Activated CD8-positive, alpha-beta T cell treated with anti-CD3 and anti-CD28 coated beads for 36 hours (primary cell): ENCODE results near the gene SLC9A5. TPM values are rescaled to one million over a fixed set of nuclear protein-coding genes. Genes with fewer than 3 reads are reported as not detected.

Source experiments
- ATAC-seq: fragments of 200-7000 bp; cut with Tn5 transposase; one replicate; pipeline ENCODE4 v1.10.0; 2021; ENCODE audit warnings: mild to moderate bottlenecking, moderate library complexity
- CTCF ChIA-PET: fragments of 350-600 bp; sonication (Branson Sonifier 250); formaldehyde crosslinking; loops from one replicate; lab custom pipeline; 2021; ENCODE audit warnings: antibody characterized with exemption; lab: Charles Lee
- POLR2A ChIA-PET: fragments of 350-600 bp; sonication (Branson Sonifier 250); formaldehyde crosslinking; loops from one replicate; lab custom pipeline; 2021; ENCODE audit warnings: antibody characterized with exemption; lab: Charles Lee
- DNase-seq: peaks from one replicate; pipeline ENCODE4 v3.0.0-alpha.2; 2020
- H3K27ac Mint-ChIP-seq: one replicate; pipeline ENCODE4 v1.8.0; 2021; ENCODE audit warnings: mild to moderate bottlenecking, mixed read lengths
- H3K27me3 Mint-ChIP-seq: one replicate; pipeline ENCODE4 v1.8.0; 2021; ENCODE audit warnings: mixed read lengths
- H3K36me3 Mint-ChIP-seq: one replicate; pipeline ENCODE4 v1.8.0; 2021; ENCODE audit warnings: low read depth, mixed read lengths
- H3K4me1 Mint-ChIP-seq: one replicate; pipeline ENCODE4 v1.8.0; 2021; ENCODE audit warnings: low read depth, mixed read lengths
- H3K4me3 Mint-ChIP-seq: one replicate; pipeline ENCODE4 v1.8.0; 2021; ENCODE audit warnings: mild to moderate bottlenecking, moderate library complexity, mixed read lengths
- H3K9me3 Mint-ChIP-seq: one replicate; pipeline ENCODE4 v1.8.0; 2021; ENCODE audit warnings: mixed read lengths
- intact Hi-C: fragments of 100-400 bp; cut with micrococcal nuclease; formaldehyde crosslinking; loops from one replicate; pipeline ENCODE4 v1.10.0; 2022
- total RNA-seq, 2 experiments: library from RNA; stranded (reverse); gene quantifications; one replicate each; pipeline ENCODE4 v1.2.3, GENCODE V29; 2021
- TF ChIP-seq, protein P1 (sequence below): fragments of 200-600 bp; IDR thresholded peaks from one replicate; pipeline ENCODE4 v1.8.0; 2022; ENCODE audit warnings: antibody characterized with exemption, mild to moderate bottlenecking

The SLC9A5 gene
- total RNA-seq, 2 experiments from 2014 or later, result 7.7 to 8.1 TPM

DNA sequence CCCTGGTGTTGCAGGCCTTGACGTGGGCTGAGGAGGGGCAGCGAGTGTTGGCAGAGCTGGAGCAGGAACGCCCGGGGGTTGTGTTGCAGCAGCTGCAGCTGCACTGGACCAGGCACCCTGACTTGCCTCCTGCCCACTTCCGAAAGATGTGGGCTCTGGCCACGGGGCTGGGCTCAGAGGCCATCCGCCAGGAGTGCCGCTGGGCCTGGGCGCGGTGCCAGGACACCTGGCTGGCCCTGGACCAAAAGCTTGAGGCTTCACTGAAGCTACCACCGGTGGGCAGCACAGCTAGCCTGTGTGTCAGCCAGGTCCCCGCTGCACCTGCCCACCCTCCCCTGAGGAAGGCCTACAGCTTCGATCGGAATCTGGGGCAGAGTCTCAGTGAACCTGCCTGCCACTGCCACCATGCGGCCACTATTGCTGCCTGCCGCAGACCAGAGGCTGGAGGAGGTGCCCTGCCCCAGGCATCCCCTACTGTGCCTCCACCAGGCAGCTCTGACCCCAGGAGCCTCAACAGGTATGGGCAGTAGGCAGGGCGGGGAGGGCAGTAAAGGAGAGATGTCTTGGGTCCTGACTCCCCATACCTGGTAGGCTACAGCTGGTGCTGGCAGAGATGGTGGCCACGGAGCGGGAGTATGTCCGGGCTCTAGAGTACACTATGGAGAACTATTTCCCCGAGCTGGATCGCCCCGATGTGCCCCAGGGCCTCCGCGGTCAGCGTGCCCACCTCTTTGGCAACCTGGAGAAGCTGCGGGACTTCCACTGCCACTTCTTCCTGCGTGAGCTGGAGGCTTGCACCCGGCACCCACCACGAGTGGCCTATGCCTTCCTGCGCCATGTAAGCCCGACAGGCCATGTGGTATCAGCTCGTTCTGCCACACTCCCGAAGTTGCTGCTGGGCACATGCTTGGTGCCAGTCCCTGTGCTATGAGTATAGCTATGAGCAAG lies 36.2 kb downstream of the SLC9A5 start:
- H3K4me3 Mint-ChIP-seq, result no peak overlapping the region
- ChIA-PET POLR2A (interaction anchor here (1.0 kb wide), 1 partner anchor 41 kb away, joined by 3 read pairs; no protein-coding TSS in a partner anchor), CTCF (interaction anchor here (0.7 to 1.9 kb wide), 5 partner anchors 80 to 209 kb away, joined by 3 to 6 read pairs (median 3); no protein-coding TSS in a partner anchor)
- TF ChIP-seq, protein P1, sequence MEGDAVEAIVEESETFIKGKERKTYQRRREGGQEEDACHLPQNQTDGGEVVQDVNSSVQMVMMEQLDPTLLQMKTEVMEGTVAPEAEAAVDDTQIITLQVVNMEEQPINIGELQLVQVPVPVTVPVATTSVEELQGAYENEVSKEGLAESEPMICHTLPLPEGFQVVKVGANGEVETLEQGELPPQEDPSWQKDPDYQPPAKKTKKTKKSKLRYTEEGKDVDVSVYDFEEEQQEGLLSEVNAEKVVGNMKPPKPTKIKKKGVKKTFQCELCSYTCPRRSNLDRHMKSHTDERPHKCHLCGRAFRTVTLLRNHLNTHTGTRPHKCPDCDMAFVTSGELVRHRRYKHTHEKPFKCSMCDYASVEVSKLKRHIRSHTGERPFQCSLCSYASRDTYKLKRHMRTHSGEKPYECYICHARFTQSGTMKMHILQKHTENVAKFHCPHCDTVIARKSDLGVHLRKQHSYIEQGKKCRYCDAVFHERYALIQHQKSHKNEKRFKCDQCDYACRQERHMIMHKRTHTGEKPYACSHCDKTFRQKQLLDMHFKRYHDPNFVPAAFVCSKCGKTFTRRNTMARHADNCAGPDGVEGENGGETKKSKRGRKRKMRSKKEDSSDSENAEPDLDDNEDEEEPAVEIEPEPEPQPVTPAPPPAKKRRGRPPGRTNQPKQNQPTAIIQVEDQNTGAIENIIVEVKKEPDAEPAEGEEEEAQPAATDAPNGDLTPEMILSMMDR, result no peak
- peaks cover 6% of the 10 kb centered on the region for H3K4me1 Mint-ChIP-seq
- H3K27me3 Mint-ChIP-seq, result no peaks in the 10 kb centered on the region
- DNase-seq (no peak), ATAC-seq (no peak)
- no peak overlapping the region for H3K27ac Mint-ChIP-seq
- H3K9me3 Mint-ChIP-seq, result no peaks in the 10 kb centered on the region
- intact Hi-C loops, result no loop called here
- H3K36me3 Mint-ChIP-seq, result no peaks in the 10 kb centered on the region

DNA sequence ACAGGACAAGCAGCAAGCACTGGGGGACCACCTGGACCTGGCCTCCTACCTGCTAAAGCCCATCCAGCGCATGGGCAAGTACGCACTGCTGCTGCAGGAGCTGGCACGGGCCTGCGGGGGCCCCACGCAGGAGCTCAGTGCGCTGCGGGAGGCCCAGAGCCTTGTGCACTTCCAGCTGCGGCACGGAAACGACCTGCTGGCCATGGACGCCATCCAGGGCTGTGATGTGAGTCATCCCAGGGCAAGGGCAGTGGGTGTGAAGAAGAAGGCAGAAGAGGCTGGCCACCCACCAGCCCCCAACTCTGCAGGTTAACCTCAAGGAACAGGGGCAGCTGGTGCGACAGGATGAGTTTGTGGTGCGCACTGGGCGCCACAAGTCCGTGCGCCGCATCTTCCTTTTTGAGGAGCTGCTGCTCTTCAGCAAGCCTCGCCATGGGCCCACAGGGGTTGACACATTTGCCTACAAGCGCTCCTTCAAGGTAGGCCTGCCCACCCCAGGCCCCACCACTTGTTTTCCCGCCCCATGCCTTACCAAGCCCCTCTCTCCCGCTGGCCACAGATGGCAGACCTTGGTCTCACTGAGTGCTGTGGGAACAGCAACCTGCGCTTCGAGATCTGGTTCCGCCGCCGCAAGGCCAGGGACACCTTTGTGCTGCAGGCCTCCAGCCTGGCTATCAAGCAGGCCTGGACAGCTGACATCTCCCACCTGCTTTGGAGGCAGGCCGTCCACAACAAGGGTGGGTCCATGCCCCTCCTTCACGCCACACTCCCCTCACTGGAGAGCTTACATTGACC lies 37.9 kb downstream of the SLC9A5 start:
- no peak for DNase-seq
- no peak overlapping the region for H3K4me3 Mint-ChIP-seq
- no peaks in the 10 kb centered on the region for H3K9me3 Mint-ChIP-seq
- no peaks in the 10 kb centered on the region for H3K27me3 Mint-ChIP-seq
- peaks cover 10% of the 10 kb centered on the region for H3K4me1 Mint-ChIP-seq
- TF ChIP-seq, protein P1, result no peak
- H3K36me3 Mint-ChIP-seq, result no peaks in the 10 kb centered on the region
- no peak for ATAC-seq
- H3K27ac Mint-ChIP-seq, result no peak overlapping the region
- ChIA-PET CTCF (interaction anchor here (1.6 to 1.9 kb wide), 2 partner anchors 107 to 142 kb away, joined by 5 to 6 read pairs; partner anchors contain the start of gene TPPP3), POLR2A (interaction anchor here (1.3 kb wide), 1 partner anchor 16 kb away, joined by 4 read pairs; no protein-coding TSS in a partner anchor)
- intact Hi-C loops, result no loop called here

DNA sequence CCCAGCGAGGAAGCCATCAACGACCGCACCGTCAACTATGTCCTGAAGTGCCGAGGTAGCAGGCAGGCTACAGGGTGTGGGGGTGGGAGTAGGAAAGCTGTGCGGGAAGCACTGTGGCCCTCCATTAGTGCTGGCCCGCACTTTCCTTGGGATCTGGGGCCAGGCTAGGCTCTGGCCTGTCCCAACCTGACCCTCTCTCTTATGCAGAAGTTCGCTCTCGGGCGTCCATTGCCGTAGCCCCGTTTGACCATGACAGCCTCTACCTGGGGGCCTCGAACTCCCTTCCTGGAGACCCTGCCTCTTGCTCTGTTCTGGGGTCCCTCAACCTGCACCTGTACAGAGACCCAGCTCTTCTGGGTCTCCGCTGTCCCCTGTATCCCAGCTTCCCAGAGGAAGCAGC lies 39.2 kb downstream of the SLC9A5 start:
- no peaks in the 10 kb centered on the region for H3K9me3 Mint-ChIP-seq
- ATAC-seq (no peak), DNase-seq (no peak)
- intact Hi-C loops, result no loop called here
- TF ChIP-seq, protein P1, result no peak
- no peak overlapping the region for H3K27ac Mint-ChIP-seq
- ChIA-PET POLR2A (interaction anchor here (0.8 to 2.5 kb wide), 2 partner anchors 9 to 39 kb away, joined by 4 to 8 read pairs; partner anchors contain the start of gene SLC9A5), CTCF (interaction anchor here (0.8 to 1.1 kb wide), 2 partner anchors 24 to 39 kb away, joined by 3 to 4 read pairs; partner anchors contain the start of genes KCTD19 and LRRC36)
- no peaks in the 10 kb centered on the region for H3K27me3 Mint-ChIP-seq
- peaks cover 10% of the 10 kb centered on the region for H3K4me1 Mint-ChIP-seq
- no peaks in the 10 kb centered on the region for H3K36me3 Mint-ChIP-seq
- no peak overlapping the region for H3K4me3 Mint-ChIP-seq

DNA sequence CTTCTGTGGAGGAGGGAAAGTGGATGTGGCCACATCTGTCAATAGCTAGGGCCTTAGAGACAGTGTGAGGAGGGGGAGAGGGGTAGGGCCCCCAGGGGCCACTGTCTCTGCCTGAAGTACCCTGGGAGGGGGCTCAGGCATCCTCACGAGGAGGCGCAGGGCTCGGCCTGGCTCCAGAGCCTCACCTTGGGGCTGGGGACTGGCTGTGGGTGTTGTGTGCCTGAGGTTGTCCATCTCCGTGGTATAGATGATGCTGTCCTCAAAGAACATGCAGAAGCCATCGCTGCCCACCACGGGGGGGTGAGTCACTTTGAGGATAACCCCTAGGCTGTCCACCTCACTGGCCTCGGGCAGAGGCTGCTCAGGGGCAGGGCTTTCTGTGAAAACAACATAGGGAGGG lies 42.7 kb downstream of the SLC9A5 start:
- peaks cover 10% of the 10 kb centered on the region for H3K4me1 Mint-ChIP-seq
- H3K9me3 Mint-ChIP-seq, result no peaks in the 10 kb centered on the region
- no peak for ATAC-seq
- no peak overlapping the region for H3K27ac Mint-ChIP-seq
- intact Hi-C loops, result no loop called here
- H3K27me3 Mint-ChIP-seq, result no peaks in the 10 kb centered on the region
- TF ChIP-seq, protein P1, result no peak
- H3K36me3 Mint-ChIP-seq, result no peaks in the 10 kb centered on the region
- CTCF ChIA-PET, result no interaction called here
- DNase-seq, result no peak
- no peak overlapping the region for H3K4me3 Mint-ChIP-seq
- POLR2A ChIA-PET, result no interaction called here
